Measurements from ENCODE around the gene WDR13.
"Not testable (repeated sequence)": the region's sequence is repeated elsewhere in the genome, so short reads cannot be mapped to it uniquely, and the experiment has no call there.

WDR13 gene

GRCh38 chrX:48597353-48598264 lies at the start of gene WDR13:
WDR13 (plus strand) TSS chrX:48597492; CDS start chrX:48597997, 505 bp downstream.
- DNase-seq (ENCODE audit: low spot score) (peak; percentile 93), FAIRE-seq (peak; percentile 86)

- no peak for DNase-seq (ENCODE audit: low spot score)
- no peak for FAIRE-seq
These were observed 48.4 kb upstream of the WDR13 start for GRCh38 chrX:48548871-48549270.

GRCh38 chrX:48555731-48556325 lies 41.5 kb upstream of the WDR13 start:
- not testable (repeated sequence) for DNase-seq (ENCODE audit: low spot score)
- FAIRE-seq, result peak; percentile 42

- FAIRE-seq (no peak), DNase-seq (ENCODE audit: low spot score) (peak; percentile 17)
These were observed 39.0 kb upstream of the WDR13 start for GRCh38 chrX:48558271-48558670.

- FAIRE-seq (no peak), DNase-seq (ENCODE audit: low spot score) (no peak)
These were observed 37.7 kb upstream of the WDR13 start for GRCh38 chrX:48559636-48560035.

GRCh38 chrX:48560056-48560455 lies 37.2 kb upstream of the WDR13 start:
- FAIRE-seq, result no peak
- no peak for DNase-seq (ENCODE audit: low spot score)

- DNase-seq (ENCODE audit: low spot score), result no peak
- no peak for FAIRE-seq
These were observed 36.6 kb upstream of the WDR13 start for GRCh38 chrX:48560681-48561080.

GRCh38 chrX:48569958-48570357 lies 27.3 kb upstream of the WDR13 start:
- no peak for FAIRE-seq
- no peak for DNase-seq (ENCODE audit: low spot score)

- FAIRE-seq (no peak), DNase-seq (ENCODE audit: low spot score) (no peak)
These were observed 23.5 kb upstream of the WDR13 start for GRCh38 chrX:48573690-48574269.

GRCh38 chrX:48574270-48575266 lies 22.7 kb upstream of the WDR13 start, which contains the start of gene RBM3:
RBM3 (plus strand) TSS chrX:48574484; CDS start chrX:48575181, 697 bp downstream.
- peak; percentile 91 for DNase-seq (ENCODE audit: low spot score)
- FAIRE-seq, result peak; percentile 23

GRCh38 chrX:48575642-48576041 lies 21.6 kb upstream of the WDR13 start:
- DNase-seq (ENCODE audit: low spot score), result no peak
- FAIRE-seq, result no peak

- FAIRE-seq (no peak), DNase-seq (ENCODE audit: low spot score) (no peak)
These were observed 21.2 kb upstream of the WDR13 start for GRCh38 chrX:48576108-48576507.

- FAIRE-seq (no peak), DNase-seq (ENCODE audit: low spot score) (no peak)
These were observed 18.6 kb upstream of the WDR13 start for GRCh38 chrX:48578661-48579128.

- DNase-seq (ENCODE audit: low spot score) (no peak), FAIRE-seq (no peak)
These were observed 18.0 kb upstream of the WDR13 start for GRCh38 chrX:48579259-48579658.

GRCh38 chrX:48580662-48581061 lies 16.6 kb upstream of the WDR13 start:
- FAIRE-seq, result no peak
- DNase-seq (ENCODE audit: low spot score), result no peak

GRCh38 chrX:48584698-48585097 lies 12.6 kb upstream of the WDR13 start:
- no peak for DNase-seq (ENCODE audit: low spot score)

GRCh38 chrX:48589482-48590162 lies 7.7 kb upstream of the WDR13 start:
- DNase-seq (ENCODE audit: low spot score), result no peak
- no peak for FAIRE-seq

More at GRCh38 chrX:48584698-48585097, 12.6 kb upstream of the WDR13 start:
- FAIRE-seq, result no peak

GRCh38 chrX:48590203-48591103 lies 6.8 kb upstream of the WDR13 start:
- no peak for FAIRE-seq
- DNase-seq (ENCODE audit: low spot score), result no peak

GRCh38 chrX:48591255-48591791 lies 6.0 kb upstream of the WDR13 start:
- FAIRE-seq (no peak), DNase-seq (ENCODE audit: low spot score) (peak; percentile 50)

Data from urothelium cell line (cell line).